ENCODE measurements around the gene ATP6V0E2. TPM values are rescaled to one million over a fixed set of nuclear protein-coding genes. Genes with fewer than 3 reads are reported as not detected.
A peak's percentile ranks its signal among the peaks of the same experiment; 100 is the strongest.
"Not testable (repeated sequence)": the region's sequence is repeated elsewhere in the genome, so short reads cannot be mapped to it uniquely, and the experiment has no call there.

ATP6V0E2 gene
- total RNA-seq = 100 to 1,000 TPM in 1 of 8 experiments, 10 to 100 TPM in 6, 1 to 10 TPM in 1; 9.4 to 114 (median 74.4) TPM

GRCh38 chr7:149873074-149873969 is at the start of gene ATP6V0E2:
Gene ATP6V0E2, plus strand, starts transcription at chr7:149873969. Its CDS starts 97 bp downstream, at chr7:149874066.
- H3K4me3 ChIP-seq = peak within 1 kb of the TSS; percentile 71 to 89 (median 77)
- 0% methylated on average over 1 to 3 of the region's 93 CpGs; no CpG with 5 or more reads in 5 of the 10 experiments for WGBS, 10 experiments
- peak; percentile 78 to 92 (median 90) for ATAC-seq (replicated peaks in 6 of 8)
- H3K27ac ChIP-seq = peak within 1 kb of the TSS; percentile 94
- in situ Hi-C loops (cut with MboI; ENCODE audit: low pct_unique_long_range_greater_than_20kb in 2 of 9, low sequenced_read_pairs in 9 of 9, unreplicated experiment in 9 of 9) = loop anchor here in 1 of 9 experiments (25.0 kb wide), 1 partner anchor 539 kb away; a partner anchor contains a TSS
- peaks cover 19 to 23% of the 10 kb centered on the region in 2 donors for H3K4me1 ChIP-seq (replicated peaks in 1 of 2)

GRCh38 chr7:149824301-149824741 is 49.4 kb upstream of the ATP6V0E2 start:
- in situ Hi-C loops (cut with MboI; ENCODE audit: low pct_unique_long_range_greater_than_20kb in 2 of 9, low sequenced_read_pairs in 9 of 9, unreplicated experiment in 9 of 9) = no loop called here
- Histone ChIP-seq H3K27ac (no peak overlapping the region), H3K4me3 (no peak overlapping the region), H3K4me1 (replicated peaks in 1 of 2) (peaks cover 5 to 12% of the 10 kb centered on the region in 2 donors)
- WGBS, 10 experiments = 50 to 95% methylated on average over 1 to 6 of the region's 13 CpGs; no CpG with 5 or more reads in 8 of the 10 experiments
- no peak for ATAC-seq (replicated peaks in 6 of 8)

GRCh38 chr7:149824748-149825566 is 48.8 kb upstream of the ATP6V0E2 start:
- no peak for ATAC-seq (replicated peaks in 6 of 8)
- Histone ChIP-seq H3K27ac (no peak overlapping the region), H3K4me1 (replicated peaks in 1 of 2) (peaks cover 5 to 12% of the 10 kb centered on the region in 2 donors), H3K4me3 (no peak overlapping the region)
- in situ Hi-C loops (cut with MboI; ENCODE audit: low pct_unique_long_range_greater_than_20kb in 2 of 9, low sequenced_read_pairs in 9 of 9, unreplicated experiment in 9 of 9) = no loop called here
- 72 to 96% (median 94%) methylated on average over 2 to 6 of the region's 19 CpGs; no CpG with 5 or more reads in 6 of the 10 experiments for WGBS, 10 experiments

GRCh38 chr7:149825567-149826343 is 48.0 kb upstream of the ATP6V0E2 start:
- Histone ChIP-seq H3K4me1 (replicated peaks in 1 of 2) (peaks cover 5 to 12% of the 10 kb centered on the region in 2 donors), H3K4me3 (no peak overlapping the region), H3K27ac (no peak overlapping the region)
- in situ Hi-C loops (cut with MboI; ENCODE audit: low pct_unique_long_range_greater_than_20kb in 2 of 9, low sequenced_read_pairs in 9 of 9, unreplicated experiment in 9 of 9) = no loop called here
- no peak for ATAC-seq (replicated peaks in 6 of 8)
- WGBS, 10 experiments = 43 to 100% (median 80%) methylated on average over 1 to 7 of the region's 19 CpGs; no CpG with 5 or more reads in 3 of the 10 experiments

GRCh38 chr7:149826344-149827088 is 47.3 kb upstream of the ATP6V0E2 start:
- WGBS, 10 experiments = 75% methylated on average over 5 of the region's 12 CpGs; no CpG with 5 or more reads in 9 of the 10 experiments
- in situ Hi-C loops (cut with MboI; ENCODE audit: low pct_unique_long_range_greater_than_20kb in 2 of 9, low sequenced_read_pairs in 9 of 9, unreplicated experiment in 9 of 9) = no loop called here
- no peak for ATAC-seq (replicated peaks in 6 of 8)
- H3K4me1 ChIP-seq (replicated peaks in 1 of 2) = peaks cover 5 to 12% of the 10 kb centered on the region in 2 donors
- no peak overlapping the region for H3K4me3 ChIP-seq
- H3K27ac ChIP-seq = no peak overlapping the region

GRCh38 chr7:149827089-149827981 is 46.4 kb upstream of the ATP6V0E2 start:
- WGBS, 10 experiments = 13 to 89% (median 80%) methylated on average over 1 to 3 of the region's 23 CpGs; no CpG with 5 or more reads in 3 of the 10 experiments
- ATAC-seq (replicated peaks in 6 of 8) = no peak
- Histone ChIP-seq H3K27ac (no peak overlapping the region), H3K4me1 (replicated peaks in 1 of 2) (peaks cover 0 to 5% of the 10 kb centered on the region in 2 donors), H3K4me3 (no peak overlapping the region)
- in situ Hi-C loops (cut with MboI; ENCODE audit: low pct_unique_long_range_greater_than_20kb in 2 of 9, low sequenced_read_pairs in 9 of 9, unreplicated experiment in 9 of 9) = no loop called here

- 0 to 76% (median 69%) methylated on average over 1 to 5 of the region's 19 CpGs; no CpG with 5 or more reads in 6 of the 10 experiments for WGBS, 10 experiments
- no peaks in the 10 kb centered on the region for H3K4me1 ChIP-seq (replicated peaks in 1 of 2)
- in situ Hi-C loops (cut with MboI; ENCODE audit: low pct_unique_long_range_greater_than_20kb in 2 of 9, low sequenced_read_pairs in 9 of 9, unreplicated experiment in 9 of 9) = no loop called here
- ATAC-seq (replicated peaks in 6 of 8) = no peak
- H3K27ac ChIP-seq = no peak overlapping the region
- H3K4me3 ChIP-seq = no peak overlapping the region
Observed at GRCh38 chr7:149828357-149829309, 45.1 kb upstream of the ATP6V0E2 start.

- H3K4me1 ChIP-seq (replicated peaks in 1 of 2); ATAC-seq (replicated peaks in 6 of 8); H3K4me3 ChIP-seq; H3K27ac ChIP-seq; in situ Hi-C loops (cut with MboI; ENCODE audit: low pct_unique_long_range_greater_than_20kb in 2 of 9, low sequenced_read_pairs in 9 of 9, unreplicated experiment in 9 of 9): not testable (repeated sequence)
- WGBS, 10 experiments = no CpG with 5 or more reads among the region's 1 CpG
Observed at GRCh38 chr7:149830527-149830926, 43.2 kb upstream of the ATP6V0E2 start.

GRCh38 chr7:149830997-149831740 is 42.6 kb upstream of the ATP6V0E2 start:
- H3K27ac ChIP-seq = no peak overlapping the region
- in situ Hi-C loops (cut with MboI; ENCODE audit: low pct_unique_long_range_greater_than_20kb in 2 of 9, low sequenced_read_pairs in 9 of 9, unreplicated experiment in 9 of 9) = no loop called here
- H3K4me1 ChIP-seq (replicated peaks in 1 of 2) = no peaks in the 10 kb centered on the region
- ATAC-seq (replicated peaks in 6 of 8) = peak in 2 of 8 experiments; percentile 25
- WGBS, 10 experiments = 39 to 80% (median 47%) methylated on average over 1 to 4 of the region's 11 CpGs; no CpG with 5 or more reads in 7 of the 10 experiments
- H3K4me3 ChIP-seq = no peak overlapping the region

GRCh38 chr7:149831741-149832219 is 42.0 kb upstream of the ATP6V0E2 start:
- no peaks in the 10 kb centered on the region for H3K4me1 ChIP-seq (replicated peaks in 1 of 2)
- WGBS, 10 experiments = 0 to 85% (median 52%) methylated on average over 1 to 8 of the region's 9 CpGs; no CpG with 5 or more reads in 2 of the 10 experiments
- no peak overlapping the region for H3K27ac ChIP-seq
- in situ Hi-C loops (cut with MboI; ENCODE audit: low pct_unique_long_range_greater_than_20kb in 2 of 9, low sequenced_read_pairs in 9 of 9, unreplicated experiment in 9 of 9) = no loop called here
- H3K4me3 ChIP-seq = no peak overlapping the region
- ATAC-seq (replicated peaks in 6 of 8) = no peak
